ENCODE results near the gene ACER2.

DNA sequence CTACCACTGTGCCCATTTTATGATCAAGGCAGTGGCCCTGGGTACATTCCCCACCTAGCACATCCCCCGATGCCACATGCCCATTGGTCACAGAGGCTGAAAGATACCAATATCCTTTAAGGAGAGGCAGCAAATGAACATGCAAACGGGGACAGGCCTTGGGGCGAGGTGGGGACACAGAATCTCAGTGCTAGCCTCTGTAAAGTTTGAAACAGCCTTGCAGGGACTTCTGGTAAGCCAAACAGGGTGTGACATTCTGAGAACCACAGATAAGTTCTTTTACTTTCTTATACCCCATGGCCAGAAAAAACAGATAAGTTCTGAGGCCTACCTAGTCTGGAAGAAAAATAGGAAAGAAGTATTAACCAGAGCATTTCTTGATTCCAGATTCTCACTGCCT, 60.5 kb downstream of the ACER2 start:
- TF ChIP-seq CTCF (IDR thresholded peaks at IDR 0.05): no peak
- TF ChIP-seq POLR2A (IDR thresholded peaks at IDR 0.05): no peak
- no peak for TF ChIP-seq POLR2AphosphoS5 (IDR thresholded peaks at IDR 0.05)
- TF ChIP-seq EP300 (IDR thresholded peaks at IDR 0.05): no peak

Data from stomach (tissue), 4 donors.